GM18498 (cell line): ENCODE data around the gene VWF.

Experiments
- ATAC-seq: cut with Tn5 transposase; IDR thresholded peaks from one replicate; pipeline ENCODE4 v1.9.1; 2021; ENCODE audit warnings: mild to moderate bottlenecking, moderate library complexity; ENCODE audit not compliant: unreplicated experiment

VWF gene

DNA sequence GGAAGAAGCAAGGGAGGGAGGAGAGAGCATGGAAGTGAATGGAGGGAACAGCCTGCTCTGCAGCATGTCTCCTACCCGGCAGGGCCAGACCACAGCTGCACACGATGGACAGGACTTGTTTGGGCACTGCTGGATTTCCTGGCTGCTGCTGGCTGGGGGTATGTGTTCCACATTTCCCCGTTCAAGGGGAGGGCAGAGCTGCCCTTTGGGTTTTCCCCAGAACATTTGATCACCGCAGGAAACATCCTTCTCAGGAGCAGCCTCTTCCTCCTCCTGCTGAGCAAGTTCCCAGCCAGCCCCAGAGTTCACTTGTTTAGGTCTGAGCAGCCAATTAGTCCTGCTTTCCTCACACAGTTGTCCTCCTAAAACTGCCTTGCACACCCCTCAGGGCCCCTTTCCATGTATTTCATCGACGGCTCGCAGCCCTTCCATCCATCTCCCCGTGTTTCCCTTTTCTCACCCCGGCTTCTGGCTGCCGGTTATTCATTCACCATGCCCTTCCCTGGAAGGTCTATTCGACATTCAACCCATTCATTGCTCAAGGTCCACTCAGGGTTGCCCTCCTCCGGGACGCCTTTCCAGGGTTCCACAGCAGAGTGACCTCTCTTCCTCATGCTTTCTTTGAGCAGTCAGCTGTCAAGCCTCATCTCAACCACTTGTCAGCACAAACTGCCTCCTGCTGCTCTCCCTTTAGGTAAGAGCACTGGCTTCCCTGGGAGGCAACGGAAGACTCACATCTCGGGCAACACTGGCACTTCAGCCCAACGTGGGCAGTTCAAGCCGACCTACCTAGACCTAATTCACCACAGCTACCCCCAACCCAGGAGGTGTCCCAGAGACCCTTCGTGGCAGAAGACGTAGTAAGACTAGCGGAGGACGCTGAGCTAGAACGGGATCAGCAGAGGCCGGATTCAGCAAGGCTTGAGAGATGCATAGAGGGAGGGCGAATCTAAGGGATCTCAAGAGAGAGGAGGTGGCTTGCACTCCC, 159.3 kb downstream of the VWF start:
- ATAC-seq, result no peak

DNA sequence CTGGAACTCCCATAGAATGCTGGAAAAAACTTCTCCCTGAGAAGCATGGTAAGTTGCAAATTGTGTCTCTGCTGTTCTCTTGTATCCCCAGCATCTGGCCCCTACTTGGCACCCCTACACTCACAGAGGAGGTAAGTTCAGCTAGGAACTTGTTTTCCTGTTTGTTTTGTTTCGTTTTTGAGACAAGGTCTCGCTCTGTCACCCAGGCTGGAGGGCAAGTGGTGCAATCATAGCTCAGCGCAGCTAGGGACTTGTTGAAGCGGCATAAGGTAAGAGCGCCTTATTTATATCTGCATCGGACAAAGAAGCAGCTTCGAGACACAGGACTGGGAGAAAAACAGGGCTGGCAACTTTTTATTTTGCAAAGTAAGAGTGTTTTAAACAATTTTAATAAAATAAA, 161.0 kb downstream of the VWF start:
- no peak for ATAC-seq

DNA sequence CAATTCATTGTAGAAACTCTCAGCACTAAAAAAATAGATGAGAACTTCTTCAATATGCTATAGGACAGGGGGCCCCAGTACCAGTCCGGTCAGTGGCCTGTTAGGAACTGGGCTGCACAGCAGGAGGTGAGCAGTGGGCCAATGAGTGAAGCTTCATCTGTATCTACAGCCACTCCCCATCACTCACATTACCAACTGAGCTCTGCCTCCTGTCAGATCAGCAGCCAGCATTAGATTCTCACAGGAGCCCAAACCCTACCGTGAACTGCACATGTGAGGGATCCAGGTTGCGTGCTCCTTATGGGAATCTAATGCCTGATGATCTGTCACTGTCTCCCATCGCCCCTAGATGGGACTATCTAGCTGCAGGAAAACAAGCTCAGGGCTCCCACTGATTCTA, 163.7 kb downstream of the VWF start:
- ATAC-seq, result no peak

DNA sequence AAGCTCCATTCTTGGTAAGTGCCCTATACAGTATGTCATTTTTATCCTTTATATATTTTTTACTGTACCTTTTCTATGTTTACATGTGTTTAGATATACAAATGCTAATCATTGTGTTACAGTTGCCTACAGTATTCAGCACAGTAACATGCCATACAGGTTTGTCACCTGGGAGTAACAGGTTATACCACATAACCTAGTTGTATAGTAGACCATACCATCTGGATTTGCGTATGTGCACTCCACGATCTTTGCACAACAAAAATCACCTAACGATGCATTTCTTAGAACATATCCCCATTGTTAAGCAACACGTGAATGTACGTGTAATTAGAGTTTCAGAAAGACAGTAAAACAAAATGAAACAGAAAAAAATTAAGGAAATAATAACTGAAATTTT, 167.5 kb downstream of the VWF start:
- ATAC-seq, result no peak

DNA sequence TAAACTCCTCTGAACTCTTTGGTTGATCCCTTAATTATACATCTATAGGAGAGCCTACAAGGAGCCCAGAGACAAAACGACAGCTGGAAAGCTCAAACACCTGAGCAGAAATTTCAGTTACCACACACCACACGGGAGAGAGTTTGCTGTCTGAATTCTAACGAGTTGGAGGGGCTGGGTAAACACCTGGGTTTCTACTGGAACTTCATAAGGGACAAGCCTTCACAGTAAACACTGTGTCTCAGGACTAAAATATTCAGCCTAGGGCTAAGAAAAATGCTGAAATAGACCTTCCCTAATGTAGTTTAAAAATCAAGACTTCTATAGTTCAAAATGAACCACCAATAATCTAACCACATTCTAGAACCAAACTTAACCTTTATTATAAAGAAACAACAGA, 169.8 kb downstream of the VWF start:
- ATAC-seq, result no peak

DNA sequence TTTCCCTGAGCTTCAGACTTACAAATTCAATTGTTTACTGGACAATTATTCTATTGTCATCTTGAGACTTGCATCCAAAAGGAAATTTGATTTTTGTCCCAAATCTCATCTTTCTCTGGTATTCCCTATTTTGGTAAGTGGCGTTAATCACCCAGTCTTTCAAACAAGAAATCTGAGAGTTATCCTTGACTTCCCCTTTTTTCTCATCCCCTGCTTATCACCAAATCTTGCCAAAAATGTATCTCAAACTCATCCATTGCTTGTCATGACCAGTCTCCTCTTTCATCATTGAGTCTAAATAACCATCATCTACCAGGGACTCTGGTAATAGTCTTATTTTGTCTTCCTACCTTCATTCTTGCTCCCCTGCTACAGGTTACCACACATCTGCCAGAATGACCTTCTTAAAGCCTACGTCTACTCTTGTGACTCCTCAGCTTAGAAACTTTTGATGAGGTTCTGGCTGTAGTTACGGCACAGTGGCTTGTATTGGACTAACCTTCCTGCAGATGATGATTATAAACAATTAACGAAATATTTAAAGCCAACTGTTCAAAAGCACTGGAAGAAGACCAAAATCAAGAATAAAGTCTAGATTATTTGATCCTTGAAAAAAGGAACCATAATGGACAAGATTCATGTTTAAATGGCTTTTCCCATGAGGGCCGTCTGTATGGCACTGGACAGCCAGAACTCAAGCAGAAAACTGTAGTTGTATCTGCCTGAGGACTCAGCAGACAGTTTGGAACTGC, 170.5 kb downstream of the VWF start:
- ATAC-seq, result no peak

DNA sequence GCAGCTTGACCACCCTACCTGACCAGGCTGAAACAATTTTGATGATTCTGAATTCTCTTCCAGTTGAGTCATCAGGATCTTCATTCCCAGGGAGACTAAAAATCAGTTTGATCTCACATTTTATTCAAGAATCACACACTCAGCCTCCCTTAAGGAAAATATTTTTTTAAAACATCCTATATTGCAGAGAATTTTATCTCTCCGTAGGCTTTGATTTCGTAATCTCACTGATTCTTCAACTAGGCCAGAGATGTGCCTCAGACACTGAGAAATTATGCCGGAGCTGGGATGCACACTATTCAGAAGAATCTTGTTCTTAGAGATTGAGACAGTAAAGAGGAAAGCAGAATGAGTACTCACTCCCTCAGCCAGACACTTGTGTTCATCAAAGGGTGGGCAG, 172.4 kb downstream of the VWF start:
- no peak for ATAC-seq

DNA sequence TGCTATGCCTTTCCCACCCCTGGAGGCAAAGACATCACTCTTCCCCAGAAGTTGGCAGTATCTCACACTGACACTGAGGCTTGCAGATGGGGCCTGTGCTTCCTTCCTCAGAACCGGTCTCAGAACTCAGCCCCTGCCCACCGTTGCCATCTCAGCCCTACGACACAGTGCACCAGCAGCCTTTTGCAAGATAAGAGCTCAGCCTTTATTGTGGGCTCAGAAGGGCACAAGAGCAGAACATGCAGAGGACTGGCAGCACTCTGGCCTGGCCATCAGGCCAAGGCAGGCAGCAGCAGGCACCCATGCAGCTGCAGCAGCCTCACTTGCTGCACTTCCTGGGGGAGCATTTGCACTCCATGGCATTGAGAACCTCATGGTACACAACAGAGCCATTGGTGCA, 175.8 kb downstream of the VWF start:
- ATAC-seq, result no peak

DNA sequence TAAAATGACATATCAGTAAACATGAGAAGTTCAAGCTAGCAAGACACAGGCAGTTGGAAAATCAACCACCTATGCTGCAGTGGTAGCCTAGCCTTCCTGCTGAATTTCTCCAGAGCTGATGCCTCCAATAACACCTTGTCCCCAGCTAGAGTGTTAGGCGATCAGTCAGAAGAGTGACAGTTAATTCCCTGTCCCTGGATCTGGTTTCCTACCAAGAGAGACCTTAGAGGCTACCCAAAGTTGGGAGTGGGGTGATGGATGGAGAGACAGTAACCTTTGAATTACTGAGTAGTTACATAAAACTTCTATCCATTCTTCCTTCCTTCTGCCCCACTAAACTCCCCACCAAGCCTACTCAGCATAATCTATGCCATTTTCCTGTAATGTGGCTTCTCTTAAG, 177.5 kb downstream of the VWF start:
- ATAC-seq, result no peak

DNA sequence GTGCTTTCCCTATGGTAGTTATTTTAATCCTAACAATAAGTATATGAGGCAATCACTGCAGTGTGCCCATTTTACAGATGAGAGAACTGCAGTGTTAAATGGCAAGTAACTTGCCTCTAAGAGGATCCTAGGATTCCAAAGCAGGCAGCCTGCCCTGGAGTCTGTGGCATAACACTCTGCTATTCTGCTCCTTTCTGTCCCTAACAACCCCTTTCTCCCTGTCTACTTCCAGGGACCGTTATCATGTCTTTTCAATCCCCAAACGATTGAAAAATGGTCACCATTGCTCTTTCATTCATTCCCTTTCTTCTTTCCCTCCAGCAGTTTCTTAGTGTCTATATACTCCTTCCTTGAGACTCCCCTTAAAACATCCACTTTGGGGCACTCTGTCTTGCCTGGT, 178.1 kb downstream of the VWF start:
- ATAC-seq, result no peak

DNA sequence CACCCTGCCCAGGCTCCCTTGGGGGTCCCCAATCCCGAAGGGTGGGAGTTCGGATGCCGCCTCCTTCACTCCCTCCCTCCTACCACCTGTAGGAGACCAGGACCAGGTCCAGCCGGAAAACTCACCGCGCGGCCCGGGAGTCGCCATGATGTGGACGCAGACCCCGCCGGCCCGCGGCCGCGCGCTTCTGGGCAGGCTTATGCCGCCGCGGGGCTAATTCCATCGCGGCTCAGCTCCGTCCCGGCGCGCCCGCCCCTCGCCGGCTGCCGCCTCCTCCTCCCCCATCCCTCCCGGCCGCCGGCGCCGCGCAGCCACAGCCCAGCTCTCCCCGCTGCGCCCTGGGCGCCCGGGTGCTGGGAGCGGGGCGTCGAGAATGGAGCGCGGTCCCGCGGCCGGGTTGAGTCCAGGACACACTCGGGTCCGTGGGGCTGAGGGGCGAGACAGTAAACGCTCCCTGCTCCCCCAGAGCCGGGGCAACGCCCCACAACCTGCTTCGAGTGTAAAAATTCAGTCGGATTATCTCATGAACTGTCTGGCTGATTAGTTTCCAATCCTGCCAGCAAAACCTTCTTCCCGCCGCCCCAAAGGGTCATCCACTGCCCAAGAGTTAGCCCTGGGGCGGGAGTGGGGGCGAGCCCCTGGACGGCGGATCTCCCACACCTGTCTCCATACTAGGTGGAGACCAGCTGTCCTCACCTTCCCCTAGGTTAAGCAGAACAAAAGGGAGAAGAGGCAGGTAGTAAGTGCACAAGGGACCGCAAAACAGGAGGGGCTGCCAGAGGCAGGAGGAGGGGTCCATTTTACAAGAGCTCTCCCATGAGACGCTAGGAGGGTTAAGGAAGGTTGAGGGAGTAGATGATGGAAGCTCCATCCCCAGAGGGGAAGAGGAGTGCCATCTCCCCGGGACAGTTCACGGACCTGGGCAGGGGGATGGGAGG, 179.1 kb downstream of the VWF start, which contains the start of gene ANO2:
Gene ANO2, minus strand, starts transcription at position 189 of the 938 bp plus-strand sequence. Its CDS starts 42 bp downstream, at position 147.
- no peak for ATAC-seq

DNA sequence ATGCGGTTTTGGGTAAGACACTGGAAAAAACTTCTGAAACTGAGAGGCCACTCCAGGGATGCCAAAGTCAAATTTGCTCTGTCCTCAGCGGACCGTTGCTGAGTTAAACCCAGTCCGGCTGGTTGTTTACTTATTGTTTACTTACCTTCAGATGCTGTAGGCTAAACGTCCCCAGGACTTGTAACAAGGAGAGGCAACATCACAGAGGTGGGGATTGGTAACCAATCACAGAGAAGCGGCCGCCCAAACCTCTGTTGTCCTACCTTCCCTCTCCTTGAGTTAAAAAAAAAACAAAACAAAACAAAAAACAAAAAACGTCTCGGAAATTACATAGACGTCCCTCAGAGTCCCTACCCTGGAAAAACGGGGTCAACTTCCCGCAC, 179.8 kb downstream of the VWF start:
- ATAC-seq, result no peak

DNA sequence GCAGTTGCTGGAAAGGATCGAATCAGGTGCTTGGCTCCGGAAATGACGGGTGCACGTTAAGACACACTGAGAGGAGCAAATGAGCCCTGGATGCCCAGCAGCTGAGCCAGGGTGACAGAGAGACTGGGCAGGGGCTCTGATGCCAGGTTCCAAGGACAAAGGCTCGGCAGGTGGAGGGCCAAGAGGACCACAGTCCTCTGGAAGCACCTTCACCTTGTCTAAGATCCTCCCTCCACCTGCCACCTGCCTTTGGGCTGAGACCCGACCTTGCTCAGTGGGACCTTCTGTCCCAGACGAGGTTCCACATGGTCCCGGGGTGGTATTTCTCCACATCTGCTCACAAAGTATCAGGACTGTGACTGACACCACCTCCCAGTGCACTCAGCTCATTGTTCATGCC, 180.4 kb downstream of the VWF start:
- no peak for ATAC-seq

DNA sequence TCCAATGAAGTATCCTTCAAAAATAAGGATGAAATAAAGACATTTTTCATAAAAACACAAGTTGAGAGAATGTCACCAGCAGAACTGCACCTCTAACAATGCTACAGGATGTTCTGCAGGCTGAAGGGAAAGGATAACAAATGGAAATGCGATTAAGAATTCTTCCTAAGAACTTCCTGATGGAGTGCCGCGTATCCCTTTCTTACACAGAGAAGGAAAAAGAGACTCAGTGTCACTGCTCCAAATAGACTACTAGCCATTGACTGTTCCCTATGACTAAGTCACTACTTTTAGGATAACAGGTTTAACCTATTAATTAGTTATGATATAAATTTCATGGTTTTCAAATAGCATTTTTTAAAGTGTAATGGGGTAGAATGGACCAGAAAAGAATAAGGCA, 182.6 kb downstream of the VWF start:
- ATAC-seq, result no peak

DNA sequence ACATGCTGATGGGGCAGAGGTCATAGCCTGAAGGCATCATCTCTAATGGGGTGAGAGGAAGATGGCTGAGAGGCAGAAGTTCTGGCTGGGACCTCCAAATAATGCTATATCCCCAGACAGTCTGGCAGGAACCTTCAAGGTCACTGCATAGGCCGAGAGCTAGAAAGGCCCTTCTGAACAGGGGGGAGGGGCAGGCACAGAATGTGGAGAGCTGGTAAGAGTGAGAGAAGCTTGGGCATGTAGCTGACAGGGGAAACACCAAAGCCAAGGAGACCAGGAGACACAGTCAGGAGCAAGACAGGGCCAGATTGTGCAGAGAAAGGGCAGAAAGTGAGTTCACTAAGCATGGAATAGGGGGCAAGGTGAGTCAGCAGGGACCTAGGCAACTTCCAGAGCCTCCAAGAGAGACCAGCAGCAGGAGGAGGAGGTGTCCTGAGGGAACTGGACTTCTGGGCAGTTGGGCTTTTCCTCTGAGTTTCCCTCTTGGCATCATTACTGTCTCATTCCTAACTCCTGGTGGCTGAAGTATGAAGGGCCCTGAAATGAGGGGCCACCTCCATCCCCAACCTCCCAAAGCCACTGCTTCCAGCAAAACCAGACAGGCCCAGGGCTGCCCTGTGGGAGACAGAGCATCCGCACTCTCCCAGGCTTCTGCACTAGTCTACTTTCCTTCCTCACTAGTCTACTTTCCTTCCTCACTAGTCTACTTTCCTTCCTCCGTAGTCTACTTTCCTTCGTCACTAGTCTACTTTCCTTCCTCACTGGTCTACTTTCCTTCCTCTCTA, 196.5 kb downstream of the VWF start:
- no peak for ATAC-seq

DNA sequence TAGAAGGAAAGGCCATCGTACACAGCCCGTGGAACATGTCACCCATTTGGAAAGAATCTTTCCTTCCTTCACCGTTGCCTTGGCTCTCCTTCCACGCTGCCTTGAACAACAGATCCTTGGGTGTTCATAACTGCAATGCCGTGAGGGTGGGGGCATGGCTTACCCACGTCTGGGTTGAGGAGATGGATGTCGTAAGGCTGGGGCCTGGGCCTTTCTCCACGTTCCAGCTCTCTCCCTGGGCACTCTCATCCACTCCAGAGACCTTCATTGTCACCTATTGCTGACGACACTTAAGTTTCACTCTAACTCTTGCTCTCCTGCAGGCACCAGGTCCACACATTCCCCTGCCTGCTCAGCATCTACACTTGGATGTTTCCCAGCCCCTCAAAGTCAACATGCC, 198.8 kb downstream of the VWF start:
- no peak for ATAC-seq

DNA sequence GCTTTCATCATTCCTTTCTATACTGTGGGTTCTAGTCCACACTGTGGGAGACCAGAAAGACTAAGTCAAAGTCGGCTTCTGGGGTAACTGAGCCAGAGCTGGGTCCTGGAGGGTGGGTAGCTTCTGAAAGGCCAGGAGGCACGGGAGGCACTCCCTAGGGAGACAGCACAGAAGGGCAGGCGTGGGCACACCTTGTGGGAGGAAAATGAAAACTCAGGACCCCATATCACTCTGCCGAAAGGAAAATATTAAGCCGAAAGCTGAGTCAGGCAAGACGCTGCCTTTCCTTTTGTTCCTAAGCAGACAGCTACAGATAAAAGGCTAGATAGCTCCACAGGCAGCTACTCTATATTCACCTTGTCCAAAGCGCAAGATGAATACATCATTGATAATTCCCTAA, 200.1 kb downstream of the VWF start:
- ATAC-seq, result no peak

DNA sequence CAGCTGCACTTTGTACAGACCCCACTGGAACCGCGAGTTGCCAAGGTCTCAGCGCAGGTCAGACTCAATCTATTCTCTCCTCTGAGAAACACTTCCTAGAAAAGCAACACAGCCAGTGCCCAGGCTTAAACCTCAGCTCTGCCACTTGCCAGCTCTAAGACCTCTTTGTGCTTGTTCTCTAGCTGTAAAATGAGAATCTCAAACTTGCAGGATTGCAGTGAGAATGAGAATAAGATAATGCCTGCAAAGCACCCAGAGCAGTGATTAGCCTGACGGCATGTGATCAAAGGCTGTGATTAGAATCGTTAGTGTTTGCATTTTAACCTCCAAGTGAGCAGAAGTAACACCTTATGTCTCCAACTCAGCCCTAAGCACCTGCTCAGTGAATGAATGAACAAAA, 200.7 kb downstream of the VWF start:
- no peak for ATAC-seq

DNA sequence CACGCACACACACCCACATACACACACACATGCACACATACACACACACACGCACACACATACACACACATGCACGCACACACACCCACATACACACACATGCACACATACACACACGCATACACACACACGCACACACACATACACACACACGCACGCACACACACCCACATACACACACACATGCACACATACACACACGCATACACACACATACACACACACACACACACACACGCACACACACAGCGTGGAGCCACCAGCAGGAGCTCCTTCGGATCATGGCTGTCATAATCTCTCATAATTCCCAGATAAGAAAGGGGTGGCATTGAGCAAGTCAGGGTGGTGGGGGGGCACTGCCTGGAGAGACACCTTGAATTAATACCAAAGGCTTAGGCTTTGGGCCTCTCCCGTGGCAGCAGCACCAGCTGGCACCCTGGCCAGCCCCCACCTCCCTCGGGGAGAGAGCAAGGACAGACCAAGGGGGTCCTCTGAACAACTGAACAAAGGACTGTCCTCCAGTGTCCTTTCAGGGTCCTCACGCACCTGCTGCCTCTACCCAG, 201.3 kb downstream of the VWF start:
- ATAC-seq, result no peak
